NCI-H1105 (cell line): Measurements from ENCODE around the gene FEV.

Experiments used
- DNase-seq: peaks from one replicate; lab custom pipeline; 2025; lab: John Stamatoyannopoulos, UW

The FEV gene

DNA sequence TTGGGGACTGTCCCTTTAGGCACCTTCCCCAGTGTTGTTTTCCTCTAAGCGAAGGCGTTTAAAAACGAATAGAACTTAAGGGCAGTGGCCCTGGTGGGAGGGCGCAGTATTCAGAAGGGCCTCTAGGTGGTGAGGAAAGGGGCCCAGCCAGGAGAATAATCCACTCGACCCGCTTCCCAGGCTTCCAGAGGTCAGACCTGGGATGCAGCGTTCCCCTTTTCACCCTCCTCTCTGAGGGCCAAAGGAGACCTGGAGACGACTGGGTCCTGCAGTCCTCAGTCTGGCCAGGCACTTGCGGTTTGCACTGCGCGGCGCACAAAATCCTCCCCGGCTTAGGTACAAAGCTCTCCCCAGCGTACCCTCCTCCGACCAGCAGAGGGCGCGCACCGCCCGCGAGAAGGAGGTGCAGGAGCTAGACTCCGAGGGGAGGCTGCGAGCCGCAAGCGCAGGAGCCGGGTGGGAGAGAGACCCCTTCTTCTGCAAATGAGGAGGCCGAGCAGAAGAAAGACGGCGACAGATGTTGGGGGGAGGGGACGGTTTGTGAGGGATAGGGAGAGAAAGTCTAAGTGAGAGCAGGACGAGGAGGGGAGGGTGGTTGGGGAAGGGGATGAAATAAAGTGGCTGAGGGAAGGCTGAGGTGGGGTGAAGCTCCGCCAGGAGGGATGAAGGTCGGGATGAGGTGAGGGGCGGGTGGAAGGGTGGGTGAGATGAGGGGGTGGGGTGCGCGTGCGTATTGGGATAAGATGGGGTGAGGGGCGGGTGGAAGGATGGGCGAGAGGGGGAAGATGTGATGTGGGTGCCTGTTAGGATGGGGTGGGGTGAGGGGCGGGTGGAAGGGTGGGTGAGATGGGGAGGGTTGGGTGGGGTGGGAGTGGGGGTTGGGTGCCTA is 4.9 kb downstream of the FEV start:
- peak; percentile 79 for DNase-seq

DNA sequence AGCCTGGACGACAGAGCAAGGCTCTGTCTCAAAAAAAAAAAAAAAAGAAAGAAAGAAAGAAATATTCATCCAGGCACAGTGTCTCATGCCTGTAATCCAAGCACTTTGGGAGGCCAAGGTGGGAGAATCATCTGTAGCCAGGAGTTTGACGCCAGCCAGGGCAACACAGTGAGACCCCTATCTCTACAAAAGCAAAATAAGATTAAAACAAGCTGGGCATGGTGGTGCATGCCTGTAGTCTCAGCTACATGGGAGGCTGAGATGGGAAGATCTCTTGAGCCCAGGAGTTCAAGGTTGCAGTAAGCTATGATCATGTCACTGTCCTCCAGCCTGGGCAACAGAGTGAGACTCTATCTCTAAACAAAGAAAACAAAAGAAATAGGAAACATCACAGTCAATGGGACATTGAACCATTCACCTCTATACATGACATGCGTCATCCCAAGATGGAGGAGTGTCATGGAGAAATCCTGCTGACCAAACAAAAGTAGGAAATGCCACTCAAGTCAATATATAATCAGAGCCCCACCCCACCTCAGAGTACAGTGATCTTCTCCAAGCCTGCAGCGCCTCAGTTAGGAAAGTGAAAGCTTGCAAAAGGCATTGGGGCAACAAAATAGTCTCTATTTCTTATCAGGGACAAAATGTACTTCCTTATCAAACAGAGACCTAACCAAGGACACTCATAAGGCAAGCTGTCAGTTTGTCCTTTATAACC is 9.8 kb downstream of the FEV start:
- DNase-seq, result no peak

DNA sequence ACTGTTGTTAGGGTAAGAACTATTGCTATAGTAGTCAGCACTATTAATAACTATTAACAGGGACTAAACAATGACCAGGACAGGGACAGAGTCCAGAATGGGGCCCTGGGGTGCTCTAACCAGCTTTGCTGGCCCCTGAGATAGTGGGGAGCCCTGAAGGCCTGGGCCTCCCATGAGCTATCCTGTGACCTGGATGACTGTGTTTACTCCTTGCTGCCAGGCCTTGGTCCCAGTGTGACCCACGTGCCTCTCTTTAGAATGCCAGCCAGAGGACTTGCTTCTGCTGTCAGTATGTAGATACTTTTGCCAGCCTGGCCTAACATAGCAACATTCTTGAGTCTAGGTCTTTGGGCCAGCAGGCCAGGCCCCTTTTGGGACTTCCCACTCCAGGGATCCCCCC is 14.1 kb downstream of the FEV start:
- DNase-seq, result no peak

DNA sequence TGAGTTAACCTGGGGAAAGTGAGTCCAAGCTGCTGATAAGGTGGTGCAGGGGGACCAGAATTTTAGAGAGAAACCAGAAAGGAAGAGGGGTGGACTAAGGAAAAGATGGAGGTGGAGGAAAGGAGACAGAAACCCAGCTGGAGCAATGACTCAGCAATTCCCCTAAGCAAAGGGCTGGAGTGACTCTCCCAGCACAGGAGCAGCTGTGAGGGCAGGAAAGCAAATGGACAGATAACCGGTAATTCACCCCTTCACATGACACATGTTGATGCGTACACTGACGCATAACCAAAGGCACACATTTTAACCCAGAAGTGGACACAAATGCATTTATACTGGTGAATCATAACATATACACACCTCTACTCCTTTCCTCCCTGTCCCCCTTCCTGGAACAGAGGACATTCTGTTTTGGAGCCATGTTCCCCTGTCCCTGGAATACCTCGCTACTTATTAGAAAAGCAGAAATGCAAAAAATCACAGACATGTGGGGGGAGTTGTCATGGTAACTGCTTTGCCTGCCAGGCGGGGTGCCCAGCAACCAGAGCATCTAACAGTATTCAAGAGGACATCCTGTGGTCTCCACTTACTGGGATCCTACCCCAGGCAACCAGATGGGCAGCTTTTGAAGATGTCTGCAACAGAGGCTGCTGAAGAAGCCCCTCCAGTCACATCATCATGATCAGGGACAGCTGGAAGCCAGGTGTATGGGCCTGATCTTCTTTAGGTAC is 20.8 kb downstream of the FEV start:
- DNase-seq, result no peak

DNA sequence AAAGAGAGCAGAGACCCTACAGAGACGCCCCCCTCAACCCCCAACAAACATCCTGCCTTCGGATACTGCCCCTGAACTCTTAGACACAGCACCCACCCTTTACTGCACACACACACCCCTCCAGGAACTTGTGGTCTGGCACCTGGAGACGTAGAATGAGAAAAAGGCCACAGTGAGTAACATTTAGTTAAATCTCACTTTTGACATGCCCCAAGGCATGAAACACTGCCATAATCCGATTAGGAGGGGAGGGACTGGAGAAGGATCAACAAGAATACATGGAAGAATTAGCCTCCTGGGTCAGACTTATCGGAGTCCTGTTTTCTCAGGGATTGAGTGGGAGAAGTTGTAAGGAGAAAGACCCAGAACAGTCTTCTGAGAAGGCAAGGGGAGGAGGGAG is 21.4 kb downstream of the FEV start:
- DNase-seq, result no peak

DNA sequence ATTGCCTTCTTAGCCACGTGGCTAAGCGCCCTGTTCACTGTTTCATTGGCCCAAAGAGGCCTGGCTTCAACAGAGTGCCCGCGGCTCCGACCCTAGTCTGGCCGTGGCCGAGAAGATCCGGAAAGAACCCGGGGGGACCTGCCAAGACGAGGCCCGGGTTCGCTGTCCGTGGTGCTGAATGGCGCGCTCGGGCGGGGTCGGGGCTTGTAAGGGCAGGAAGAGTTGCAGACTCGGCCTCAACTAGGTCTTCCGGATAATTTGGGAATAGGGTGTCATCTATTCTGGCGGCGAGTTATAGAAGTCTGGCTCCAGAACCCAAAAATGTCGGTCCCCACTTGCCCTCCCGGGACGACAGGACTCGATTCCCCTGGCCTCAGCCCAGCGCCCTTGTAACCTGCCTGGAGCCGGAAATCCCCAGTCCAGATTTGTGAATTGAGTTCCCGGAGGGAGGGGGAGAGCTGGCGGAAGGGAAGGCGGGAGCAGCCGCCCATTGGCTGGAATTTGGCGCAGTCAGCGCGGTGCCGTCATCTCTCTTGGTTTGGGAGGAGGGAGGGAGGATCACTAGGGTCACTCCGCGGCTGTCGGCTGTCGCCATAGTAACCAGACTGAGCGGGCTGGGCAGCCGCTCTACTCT is 22.0 kb downstream of the FEV start:
- peak; percentile 94 for DNase-seq

DNA sequence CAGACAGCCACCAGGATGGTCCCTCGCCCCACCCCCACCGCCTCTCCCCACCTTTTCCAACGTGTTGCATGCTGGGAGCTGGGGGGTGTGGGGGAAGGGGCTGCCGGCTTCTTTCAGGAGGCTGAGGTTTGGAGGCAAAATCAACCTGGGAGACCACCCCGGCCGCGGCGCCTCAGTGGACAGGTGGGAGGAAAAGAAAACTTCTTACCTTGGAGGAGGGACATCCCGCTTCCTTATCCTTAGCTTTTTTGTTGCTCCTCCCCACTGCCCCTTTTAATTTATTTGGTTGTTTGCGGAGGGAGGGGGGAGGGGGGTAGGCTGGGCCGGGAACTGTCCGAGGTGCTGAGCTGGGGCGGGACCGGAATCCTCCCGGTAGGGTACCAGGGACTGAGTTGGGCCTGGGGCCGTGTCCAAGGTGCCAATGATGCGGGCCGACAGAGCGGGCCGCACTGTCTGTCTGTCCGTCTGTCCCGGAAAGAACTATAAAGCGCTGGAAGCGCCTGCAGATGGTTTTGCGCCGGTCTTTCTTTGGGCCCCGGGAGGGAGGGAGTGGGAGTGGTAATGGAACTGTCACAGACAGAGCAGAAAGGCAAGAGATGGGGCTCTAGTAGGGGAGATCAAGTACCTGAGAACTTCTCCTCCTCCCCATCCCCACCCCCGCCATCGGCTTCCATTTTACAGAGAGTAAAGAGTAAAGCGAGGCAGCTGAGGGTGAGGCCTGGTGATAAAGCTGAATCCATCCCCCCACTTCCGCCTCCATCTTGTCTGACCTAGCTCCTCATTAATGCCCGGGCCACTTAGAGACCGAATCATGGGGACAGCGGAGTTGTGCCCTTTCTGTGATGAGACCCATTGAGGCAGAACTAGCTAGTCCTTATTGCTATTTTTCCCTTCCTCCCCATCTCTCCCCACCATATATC is 23.1 kb downstream of the FEV start:
- DNase-seq, result peak; percentile 57

DNA sequence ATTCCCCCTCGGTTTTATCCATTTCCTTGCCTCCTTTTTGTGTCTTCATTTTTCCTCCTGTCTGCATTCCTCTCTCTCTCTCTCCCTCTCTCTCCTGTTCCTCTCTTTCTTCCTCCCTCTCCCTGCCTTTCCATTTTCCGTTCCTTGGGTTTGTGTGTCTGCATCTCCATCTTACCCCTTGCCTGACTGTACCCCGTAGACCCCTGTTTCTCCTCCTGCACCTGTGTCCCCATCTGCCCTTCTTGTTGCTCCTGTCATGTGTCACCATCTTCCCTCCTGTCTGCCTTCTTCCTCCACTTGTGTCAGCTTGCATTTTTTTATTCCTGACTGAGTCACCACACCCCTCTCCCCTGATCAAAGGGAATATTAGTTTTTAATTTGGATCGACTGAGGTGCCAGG is 23.8 kb downstream of the FEV start:
- no peak for DNase-seq

DNA sequence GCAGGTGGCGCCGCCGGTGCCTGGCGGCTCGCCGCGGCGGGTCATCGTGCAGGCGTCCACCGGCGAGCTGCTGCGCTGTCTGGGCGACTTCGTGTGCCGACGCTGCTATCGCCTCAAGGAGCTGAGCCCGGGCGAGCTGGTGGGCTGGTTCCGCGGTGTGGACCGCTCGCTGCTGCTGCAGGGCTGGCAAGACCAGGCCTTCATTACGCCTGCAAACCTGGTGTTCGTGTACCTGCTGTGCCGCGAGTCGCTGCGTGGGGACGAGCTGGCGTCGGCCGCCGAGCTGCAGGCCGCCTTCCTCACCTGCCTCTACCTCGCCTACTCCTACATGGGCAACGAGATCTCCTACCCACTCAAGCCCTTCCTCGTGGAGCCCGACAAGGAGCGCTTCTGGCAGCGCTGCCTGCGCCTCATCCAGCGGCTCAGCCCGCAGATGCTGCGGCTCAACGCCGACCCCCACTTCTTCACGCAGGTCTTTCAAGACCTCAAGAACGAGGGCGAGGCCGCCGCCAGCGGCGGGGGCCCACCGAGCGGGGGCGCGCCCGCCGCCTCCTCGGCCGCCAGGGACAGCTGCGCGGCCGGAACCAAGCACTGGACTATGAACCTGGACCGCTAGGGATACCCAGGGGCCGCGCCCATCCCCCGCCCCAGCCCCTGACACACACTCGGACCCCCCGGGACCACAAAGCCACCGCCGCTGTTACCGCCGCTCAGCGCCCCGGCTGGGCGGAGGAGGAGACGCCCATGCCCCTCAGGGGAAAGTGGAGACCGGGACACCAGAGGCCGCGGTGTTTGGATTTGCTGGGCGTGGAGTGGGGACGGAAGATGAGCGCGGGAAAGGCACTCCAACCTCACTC is 24.4 kb downstream of the FEV start:
- no peak for DNase-seq

DNA sequence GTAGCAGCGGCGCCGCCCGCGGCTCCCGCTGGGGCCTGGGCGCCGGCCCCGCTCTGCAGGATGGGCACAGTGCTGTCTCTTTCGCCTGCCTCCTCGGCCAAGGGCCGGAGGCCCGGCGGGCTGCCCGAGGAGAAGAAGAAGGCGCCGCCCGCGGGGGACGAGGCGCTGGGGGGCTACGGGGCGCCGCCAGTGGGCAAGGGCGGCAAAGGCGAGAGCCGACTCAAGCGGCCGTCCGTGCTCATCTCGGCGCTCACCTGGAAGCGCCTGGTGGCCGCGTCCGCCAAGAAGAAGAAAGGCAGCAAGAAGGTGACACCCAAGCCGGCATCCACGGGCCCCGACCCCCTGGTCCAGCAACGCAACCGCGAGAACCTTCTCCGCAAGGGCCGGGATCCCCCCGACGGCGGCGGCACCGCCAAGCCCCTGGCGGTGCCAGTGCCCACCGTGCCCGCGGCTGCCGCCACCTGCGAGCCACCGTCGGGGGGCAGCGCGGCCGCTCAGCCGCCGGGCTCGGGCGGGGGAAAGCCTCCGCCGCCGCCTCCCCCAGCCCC is 25.1 kb downstream of the FEV start:
- no peak for DNase-seq

DNA sequence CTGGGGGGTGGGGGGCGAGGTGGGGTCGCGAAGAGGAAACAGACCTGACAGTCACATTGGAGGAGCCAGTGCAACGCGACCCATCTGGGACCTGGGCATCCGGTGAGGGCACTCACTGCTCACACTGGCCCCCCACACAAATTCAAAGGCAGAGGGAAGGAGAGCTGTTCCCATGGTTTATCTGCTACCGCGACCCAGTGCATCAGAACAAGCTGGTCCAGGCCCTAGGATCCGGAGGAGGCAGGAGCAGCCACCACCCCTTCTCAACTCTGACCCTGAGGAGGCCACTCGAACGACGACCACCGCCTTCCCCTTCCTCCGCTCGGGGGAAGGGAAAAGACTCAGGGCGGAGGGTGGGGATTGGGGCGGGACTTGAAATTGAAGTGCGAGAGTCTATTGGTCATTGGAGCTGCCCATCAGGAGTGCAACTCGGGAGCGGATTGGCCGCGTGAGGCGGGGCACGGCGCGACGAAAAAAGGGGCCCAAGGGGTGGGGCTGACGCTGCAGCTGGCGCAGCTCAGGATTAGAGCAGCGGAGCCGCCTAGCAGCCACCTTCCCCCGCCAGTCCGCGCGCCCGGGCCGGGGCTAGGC is 25.7 kb downstream of the FEV start, which contains the start of gene CDK5R2:
Gene CDK5R2 (plus strand): TSS at position 526 of the 591 bp plus-strand sequence. CDS start 155 bp downstream, outside the sequence.
- peak; percentile 89 for DNase-seq

DNA sequence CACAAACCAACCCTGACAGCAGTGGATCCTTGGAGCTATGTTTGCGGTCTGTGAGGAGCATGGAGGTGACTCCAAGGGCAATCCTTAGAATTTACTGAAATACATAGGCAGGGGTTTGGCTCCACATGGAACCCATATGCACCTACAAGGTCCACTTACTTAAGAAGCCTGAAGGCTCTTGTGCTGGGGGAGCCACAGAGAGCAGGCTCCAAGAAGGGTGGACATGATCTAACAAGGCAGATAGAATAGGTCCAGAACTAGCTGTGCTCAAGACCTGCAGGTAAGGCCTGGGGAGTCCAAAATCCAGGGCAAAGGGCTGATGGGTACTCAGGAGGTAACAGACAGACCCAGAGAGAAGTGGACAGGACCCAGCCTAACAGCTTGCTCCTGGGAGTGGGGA is 26.7 kb downstream of the FEV start:
- no peak for DNase-seq

DNA sequence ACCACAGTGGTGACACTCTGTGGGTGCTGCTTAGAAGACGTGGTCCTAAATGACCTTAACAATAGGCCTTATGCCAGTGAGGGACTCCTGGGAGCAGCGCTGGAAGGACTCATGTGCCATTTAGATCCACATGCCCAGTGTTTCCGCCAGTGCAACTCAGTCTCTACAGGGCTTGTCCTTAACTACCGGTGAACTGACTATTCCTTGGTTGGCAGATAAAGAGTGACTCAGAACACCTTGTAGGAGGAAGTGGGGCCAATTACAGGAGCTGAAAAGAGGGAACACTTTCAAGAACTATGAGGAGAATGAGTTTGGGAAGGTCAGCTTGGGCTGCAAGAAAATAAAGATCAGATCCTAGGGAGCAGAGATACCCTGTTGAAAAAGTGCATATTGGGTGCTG is 27.3 kb downstream of the FEV start:
- no peak for DNase-seq

DNA sequence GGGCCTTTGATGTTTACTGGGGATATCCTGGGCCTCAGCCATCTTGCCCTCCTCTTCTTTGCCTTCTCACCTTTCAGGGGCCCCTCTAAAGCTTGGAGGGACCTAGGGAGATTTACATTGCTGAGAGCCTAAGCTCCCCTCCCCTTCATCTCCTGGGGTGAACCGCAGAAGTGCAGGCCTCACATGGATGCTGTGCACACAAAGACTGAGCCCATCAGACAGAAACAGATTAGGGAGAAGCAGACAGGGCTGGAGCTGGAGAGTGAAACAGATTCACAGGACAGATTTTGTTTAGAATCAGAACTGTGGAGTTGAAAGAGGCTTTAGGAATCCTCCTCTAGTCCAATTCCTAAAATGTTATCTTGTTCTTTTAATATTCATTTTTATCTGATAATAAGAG is 28.9 kb downstream of the FEV start:
- no peak for DNase-seq

DNA sequence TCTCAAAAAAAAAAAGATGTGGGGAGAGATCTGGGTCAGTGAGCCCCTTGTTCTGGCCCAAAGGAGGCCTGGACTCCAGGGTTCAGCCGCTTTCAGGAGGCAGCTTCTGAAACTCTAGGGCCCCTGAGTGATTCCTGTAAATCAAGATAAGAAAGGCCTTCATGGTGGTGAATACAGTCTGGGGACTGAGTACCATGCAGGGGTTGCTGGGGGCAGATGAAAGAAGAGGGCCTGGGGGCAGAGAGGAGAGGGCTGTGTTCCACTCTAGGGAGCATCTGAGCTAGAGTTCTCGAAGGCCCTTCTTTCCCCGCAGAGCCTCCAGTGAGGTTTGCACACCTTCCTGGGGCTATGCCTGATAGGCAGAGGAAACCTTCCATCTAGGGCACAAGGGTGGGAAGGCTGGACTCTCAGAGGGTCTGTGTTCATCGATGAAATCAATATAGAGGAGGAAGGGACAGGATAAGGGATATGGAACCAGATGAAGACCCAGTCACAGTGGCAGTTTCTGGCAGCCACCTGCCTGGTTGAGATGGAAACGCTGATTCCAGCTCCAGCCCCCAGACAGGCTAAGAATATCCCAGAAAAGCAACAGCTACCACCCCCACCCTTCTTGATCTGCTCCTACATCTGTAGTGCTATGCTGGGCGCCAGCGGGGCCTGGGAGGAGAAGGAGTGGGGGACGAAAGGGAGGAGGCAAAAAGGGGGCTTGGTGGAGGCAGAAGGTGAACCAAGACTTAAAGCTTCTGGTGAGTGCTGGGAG is 30.3 kb downstream of the FEV start:
- no peak for DNase-seq

DNA sequence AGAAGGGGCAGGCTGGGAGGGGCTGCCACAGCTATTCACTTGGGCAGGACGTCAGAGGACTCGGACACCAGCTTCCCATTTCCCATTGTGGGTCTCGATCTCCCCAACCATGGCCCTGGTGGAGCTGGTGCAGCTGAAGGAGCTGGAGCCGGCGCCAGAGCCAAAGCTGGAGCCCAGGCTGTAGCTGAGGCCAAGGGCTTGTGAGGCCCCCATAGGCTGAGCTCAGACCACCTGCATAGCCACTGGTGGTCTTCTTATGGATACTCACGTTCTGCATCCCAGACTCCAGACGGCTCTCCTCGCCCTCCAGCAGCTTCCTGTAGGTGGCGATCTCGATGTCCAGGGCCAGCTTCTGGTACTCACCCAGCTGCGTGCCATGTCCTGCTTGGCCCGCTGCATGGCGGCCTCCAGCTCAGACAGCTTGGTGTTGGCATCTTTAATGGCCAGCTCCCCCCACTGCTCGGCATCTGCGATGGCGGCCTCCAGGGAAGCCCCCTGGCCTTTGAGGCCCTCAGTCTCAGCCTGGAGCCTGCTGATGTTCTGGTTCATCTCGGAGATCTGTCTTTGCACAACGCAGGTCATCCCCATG is 31.5 kb downstream of the FEV start:
- DNase-seq, result no peak

DNA sequence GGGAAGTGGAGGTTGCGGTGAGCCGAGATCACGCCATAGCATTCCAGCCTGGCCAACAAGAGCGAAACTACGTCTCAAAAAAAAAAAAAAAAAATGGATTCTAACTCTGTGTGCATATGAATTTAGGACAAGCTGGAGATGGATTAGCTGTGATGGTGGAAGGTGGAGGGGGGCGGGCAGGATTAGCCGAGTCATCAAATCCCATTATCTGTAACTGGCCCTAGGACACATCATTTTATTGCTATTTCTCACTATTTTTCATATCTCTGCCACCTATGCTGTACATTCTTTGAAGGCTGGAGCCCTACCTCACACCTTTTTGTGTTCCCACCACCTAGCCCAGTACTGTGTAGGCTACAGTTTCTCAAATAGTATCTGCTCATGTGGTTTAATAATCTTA is 32.8 kb downstream of the FEV start:
- DNase-seq, result no peak

DNA sequence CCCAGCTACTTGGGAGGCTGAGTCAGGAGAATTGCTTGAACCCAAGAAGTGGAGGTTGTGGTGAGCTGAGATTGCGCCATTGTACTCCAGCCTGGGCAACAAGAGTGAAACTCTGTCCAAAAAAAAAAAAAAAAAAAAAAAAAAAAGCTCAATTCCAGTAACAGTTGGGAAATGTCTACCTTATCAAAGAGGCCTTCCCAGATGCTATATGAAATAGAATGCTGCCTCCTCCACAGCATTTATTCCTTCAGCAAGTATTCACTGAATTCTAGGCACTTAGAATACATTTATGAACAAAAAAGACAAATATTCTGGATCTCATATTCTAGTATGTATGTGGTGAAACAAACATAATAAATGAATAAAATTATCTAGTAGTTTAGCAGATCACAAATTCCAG is 38.4 kb downstream of the FEV start:
- no peak for DNase-seq
